ENCODE data around the gene PKIG. TPM values are rescaled to one million over a fixed set of nuclear protein-coding genes. Genes with fewer than 3 reads are reported as not detected.
A peak's percentile ranks its signal among the peaks of the same experiment; 100 is the strongest.

Gene PKIG
- polyA plus RNA-seq, 1 of the 3 experiments (the other 2 are of a cell fraction) = 92.9 TPM

DNA sequence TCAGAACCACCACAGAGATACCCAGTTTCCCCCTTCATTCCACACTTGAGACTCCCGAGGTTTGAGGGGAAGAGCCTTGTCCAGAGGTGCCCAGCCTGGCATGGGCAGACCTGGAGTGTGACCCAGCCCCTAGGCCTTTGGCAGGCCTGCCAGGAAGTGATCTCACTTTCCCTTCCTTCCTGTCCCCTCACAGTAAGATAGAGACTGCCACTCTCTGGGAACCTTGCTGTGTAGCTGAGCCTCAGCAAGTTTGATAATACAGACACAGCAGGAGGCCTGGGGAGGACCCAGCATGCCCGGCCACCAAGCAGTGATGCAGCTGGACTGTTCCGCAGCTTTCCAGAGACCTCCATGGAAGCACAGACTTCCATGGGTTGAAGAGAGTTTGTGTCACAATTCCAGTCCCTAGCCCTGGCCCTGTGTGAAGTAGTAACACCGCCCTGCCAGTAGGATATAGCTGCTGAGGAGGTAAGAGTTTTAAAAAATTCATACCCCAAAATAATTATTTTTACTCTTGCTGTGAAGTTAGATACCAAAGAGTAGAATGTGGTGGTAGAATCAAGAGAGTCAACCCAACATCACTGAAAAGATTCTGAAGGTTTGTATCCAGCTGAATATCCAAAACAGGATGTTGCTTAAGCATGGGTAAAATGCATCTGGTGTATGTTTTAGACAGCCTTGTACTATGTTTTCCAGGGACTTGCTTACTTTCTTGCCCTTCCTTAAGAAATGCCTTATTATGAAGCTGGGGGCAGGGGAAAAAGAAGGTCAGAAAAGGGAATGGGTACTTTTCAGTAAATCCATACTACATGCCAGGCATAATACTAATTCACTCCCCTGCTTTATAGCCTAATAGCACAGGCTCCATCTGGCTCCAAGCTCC is 16.3 kb downstream of the PKIG start:
- WGBS (ENCODE audit: low lambda C conversion rate) = 76% methylated on average over 4 of the region's 4 CpGs
- Histone ChIP-seq H3K79me2 (ENCODE audit: insufficient read depth) (peaks cover 21% of the 10 kb centered on the region; the same call in 1 of the 2 replicates), H3K4me3 (ENCODE audit: low read depth in 2 of 2, low read length in 1 of 2) (no peak overlapping the region), H3K27ac (ENCODE audit: low read depth in 2 of 2, low read length in 1 of 2) (peak overlapping the region; percentile 43 to 60), H3K36me3 (replicated peaks in 1 of 2; ENCODE audit: control insufficient read depth in 1 of 2, insufficient read depth in 2 of 2, low read length in 1 of 2) (no peaks in the 10 kb centered on the region), H3K9me2 (no peaks in the 10 kb centered on the region), H3K27me3 (ENCODE audit: insufficient read depth) (no peaks in the 10 kb centered on the region), H2AFZ (ENCODE audit: low read depth) (peak overlapping the region; percentile 46; the same call in 1 of the 2 replicates), H3F3A (replicated peaks; ENCODE audit: insufficient read depth) (peaks cover 13% of the 10 kb centered on the region), H4K20me1 (ENCODE audit: insufficient read depth) (no peaks in the 10 kb centered on the region), H3K9me3 (no peaks in the 10 kb centered on the region), H3K4me1 (ENCODE audit: control insufficient read depth in 1 of 2, insufficient read depth in 2 of 2, low read depth in 1 of 2, low read length in 1 of 2) (peaks cover 13 to 46% of the 10 kb centered on the region in 2 experiments), H3K4me2 (peak overlapping the region; percentile 63), H3K9ac (peak overlapping the region; percentile 52; the same call in 1 of the 2 replicates)
- ChIA-PET POLR2A (no interaction called here), CTCF (interaction anchor here (1.1 to 3.8 kb wide), 5 partner anchors 10 to 518 kb away, joined by 3 to 26 read pairs (median 5); partner anchors contain the start of gene SERINC3)
- no peak for TF ChIP-seq FOXJ3 (CRISPR knock-in tag; IDR thresholded peaks at IDR 0.05)
- no peak for TF ChIP-seq ELF1 (IDR thresholded peaks at IDR 0.05)
- TF ChIP-seq SIN3A (IDR thresholded peaks at IDR 0.05; ENCODE audit: borderline replicate concordance, low read depth, low read length) = no peak
- peak; percentile 67 for TF ChIP-seq GABPA (IDR thresholded peaks at IDR 0.05; ENCODE audit: low read depth)
- peak; percentile 43 for TF ChIP-seq NFIC (IDR thresholded peaks at IDR 0.05; ENCODE audit: borderline replicate concordance)
- TF ChIP-seq, protein P1, sequence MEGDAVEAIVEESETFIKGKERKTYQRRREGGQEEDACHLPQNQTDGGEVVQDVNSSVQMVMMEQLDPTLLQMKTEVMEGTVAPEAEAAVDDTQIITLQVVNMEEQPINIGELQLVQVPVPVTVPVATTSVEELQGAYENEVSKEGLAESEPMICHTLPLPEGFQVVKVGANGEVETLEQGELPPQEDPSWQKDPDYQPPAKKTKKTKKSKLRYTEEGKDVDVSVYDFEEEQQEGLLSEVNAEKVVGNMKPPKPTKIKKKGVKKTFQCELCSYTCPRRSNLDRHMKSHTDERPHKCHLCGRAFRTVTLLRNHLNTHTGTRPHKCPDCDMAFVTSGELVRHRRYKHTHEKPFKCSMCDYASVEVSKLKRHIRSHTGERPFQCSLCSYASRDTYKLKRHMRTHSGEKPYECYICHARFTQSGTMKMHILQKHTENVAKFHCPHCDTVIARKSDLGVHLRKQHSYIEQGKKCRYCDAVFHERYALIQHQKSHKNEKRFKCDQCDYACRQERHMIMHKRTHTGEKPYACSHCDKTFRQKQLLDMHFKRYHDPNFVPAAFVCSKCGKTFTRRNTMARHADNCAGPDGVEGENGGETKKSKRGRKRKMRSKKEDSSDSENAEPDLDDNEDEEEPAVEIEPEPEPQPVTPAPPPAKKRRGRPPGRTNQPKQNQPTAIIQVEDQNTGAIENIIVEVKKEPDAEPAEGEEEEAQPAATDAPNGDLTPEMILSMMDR (IDR thresholded peaks at IDR 0.05) = peak; percentile 38
- TF ChIP-seq RAD21 (IDR thresholded peaks at IDR 0.05; ENCODE audit: low read length) = no peak
- TF ChIP-seq RCOR1 (IDR thresholded peaks at IDR 0.05; ENCODE audit: low read length) = no peak
- TF ChIP-seq, protein P2, sequence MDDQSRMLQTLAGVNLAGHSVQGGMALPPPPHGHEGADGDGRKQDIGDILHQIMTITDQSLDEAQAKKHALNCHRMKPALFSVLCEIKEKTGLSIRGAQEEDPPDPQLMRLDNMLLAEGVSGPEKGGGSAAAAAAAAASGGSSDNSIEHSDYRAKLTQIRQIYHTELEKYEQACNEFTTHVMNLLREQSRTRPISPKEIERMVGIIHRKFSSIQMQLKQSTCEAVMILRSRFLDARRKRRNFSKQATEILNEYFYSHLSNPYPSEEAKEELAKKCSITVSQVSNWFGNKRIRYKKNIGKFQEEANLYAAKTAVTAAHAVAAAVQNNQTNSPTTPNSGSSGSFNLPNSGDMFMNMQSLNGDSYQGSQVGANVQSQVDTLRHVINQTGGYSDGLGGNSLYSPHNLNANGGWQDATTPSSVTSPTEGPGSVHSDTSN (IDR thresholded peaks at IDR 0.05) = no peak
- TF ChIP-seq, protein P3, sequence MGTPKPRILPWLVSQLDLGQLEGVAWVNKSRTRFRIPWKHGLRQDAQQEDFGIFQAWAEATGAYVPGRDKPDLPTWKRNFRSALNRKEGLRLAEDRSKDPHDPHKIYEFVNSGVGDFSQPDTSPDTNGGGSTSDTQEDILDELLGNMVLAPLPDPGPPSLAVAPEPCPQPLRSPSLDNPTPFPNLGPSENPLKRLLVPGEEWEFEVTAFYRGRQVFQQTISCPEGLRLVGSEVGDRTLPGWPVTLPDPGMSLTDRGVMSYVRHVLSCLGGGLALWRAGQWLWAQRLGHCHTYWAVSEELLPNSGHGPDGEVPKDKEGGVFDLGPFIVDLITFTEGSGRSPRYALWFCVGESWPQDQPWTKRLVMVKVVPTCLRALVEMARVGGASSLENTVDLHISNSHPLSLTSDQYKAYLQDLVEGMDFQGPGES (IDR thresholded peaks at IDR 0.05; ENCODE audit: low read depth, low read length) = no peak
- DNase-seq = peak; percentile 41

DNA sequence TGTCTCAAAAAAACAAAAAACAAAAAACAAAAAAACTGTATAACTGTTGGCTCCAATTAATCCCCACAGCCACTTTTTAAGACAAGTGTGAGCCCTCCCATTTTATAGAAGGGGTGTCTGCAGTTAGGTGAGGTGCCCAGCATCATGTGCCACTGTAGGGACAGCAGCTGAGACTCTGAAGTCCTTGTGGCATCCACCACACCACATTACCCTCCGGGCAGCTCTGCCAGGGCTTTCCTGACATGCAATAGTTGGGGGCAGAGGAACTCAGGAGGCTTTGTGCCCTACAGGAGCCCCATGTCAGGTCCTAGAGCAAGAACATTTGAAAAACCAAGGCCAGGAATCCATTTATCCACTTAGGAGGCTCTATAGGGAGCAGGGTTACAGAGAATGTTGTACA is 17.3 kb downstream of the PKIG start:
- TF ChIP-seq RAD21 (IDR thresholded peaks at IDR 0.05; ENCODE audit: low read length) = no peak
- no peak for TF ChIP-seq SMC3 (IDR thresholded peaks at IDR 0.05; ENCODE audit: low read depth, low read length)
- no peak for TF ChIP-seq FOXJ3 (CRISPR knock-in tag; IDR thresholded peaks at IDR 0.05)
- no peak for TF ChIP-seq NRF1 (IDR thresholded peaks at IDR 0.05; ENCODE audit: low read depth, low read length)
- TF ChIP-seq TAF1 (IDR thresholded peaks at IDR 0.05; ENCODE audit: borderline replicate concordance, low read depth, low read length) = no peak
- TF ChIP-seq, protein P3 (IDR thresholded peaks at IDR 0.05; ENCODE audit: low read depth, low read length) = no peak
- no peak for TF ChIP-seq FOSL2 (IDR thresholded peaks at IDR 0.05; ENCODE audit: borderline replicate concordance, low read depth)
- TF ChIP-seq, protein P4, sequence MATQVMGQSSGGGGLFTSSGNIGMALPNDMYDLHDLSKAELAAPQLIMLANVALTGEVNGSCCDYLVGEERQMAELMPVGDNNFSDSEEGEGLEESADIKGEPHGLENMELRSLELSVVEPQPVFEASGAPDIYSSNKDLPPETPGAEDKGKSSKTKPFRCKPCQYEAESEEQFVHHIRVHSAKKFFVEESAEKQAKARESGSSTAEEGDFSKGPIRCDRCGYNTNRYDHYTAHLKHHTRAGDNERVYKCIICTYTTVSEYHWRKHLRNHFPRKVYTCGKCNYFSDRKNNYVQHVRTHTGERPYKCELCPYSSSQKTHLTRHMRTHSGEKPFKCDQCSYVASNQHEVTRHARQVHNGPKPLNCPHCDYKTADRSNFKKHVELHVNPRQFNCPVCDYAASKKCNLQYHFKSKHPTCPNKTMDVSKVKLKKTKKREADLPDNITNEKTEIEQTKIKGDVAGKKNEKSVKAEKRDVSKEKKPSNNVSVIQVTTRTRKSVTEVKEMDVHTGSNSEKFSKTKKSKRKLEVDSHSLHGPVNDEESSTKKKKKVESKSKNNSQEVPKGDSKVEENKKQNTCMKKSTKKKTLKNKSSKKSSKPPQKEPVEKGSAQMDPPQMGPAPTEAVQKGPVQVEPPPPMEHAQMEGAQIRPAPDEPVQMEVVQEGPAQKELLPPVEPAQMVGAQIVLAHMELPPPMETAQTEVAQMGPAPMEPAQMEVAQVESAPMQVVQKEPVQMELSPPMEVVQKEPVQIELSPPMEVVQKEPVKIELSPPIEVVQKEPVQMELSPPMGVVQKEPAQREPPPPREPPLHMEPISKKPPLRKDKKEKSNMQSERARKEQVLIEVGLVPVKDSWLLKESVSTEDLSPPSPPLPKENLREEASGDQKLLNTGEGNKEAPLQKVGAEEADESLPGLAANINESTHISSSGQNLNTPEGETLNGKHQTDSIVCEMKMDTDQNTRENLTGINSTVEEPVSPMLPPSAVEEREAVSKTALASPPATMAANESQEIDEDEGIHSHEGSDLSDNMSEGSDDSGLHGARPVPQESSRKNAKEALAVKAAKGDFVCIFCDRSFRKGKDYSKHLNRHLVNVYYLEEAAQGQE (IDR thresholded peaks at IDR 0.05; ENCODE audit: low read depth, low read length) = no peak
- no peak for TF ChIP-seq TCF12 (IDR thresholded peaks at IDR 0.05)
- peaks cover 22% of the 10 kb centered on the region; the same call in 1 of the 2 replicates for H3K79me2 ChIP-seq (ENCODE audit: insufficient read depth)
- CTCF ChIA-PET = interaction anchor here (1.2 to 3.8 kb wide), 3 partner anchors 10 to 78 kb away, joined by 3 to 26 read pairs (median 5); partner anchors contain the start of gene SERINC3
- no peaks in the 10 kb centered on the region for H3K27me3 ChIP-seq (ENCODE audit: insufficient read depth)
- H4K20me1 ChIP-seq (ENCODE audit: insufficient read depth) = no peaks in the 10 kb centered on the region
- H3F3A ChIP-seq (replicated peaks; ENCODE audit: insufficient read depth) = peaks cover 13% of the 10 kb centered on the region
- H3K4me2 ChIP-seq = peak overlapping the region; percentile 56; the same call in 1 of the 2 replicates
- H3K9ac ChIP-seq = no peak overlapping the region
- no peaks in the 10 kb centered on the region for H3K36me3 ChIP-seq (replicated peaks in 1 of 2; ENCODE audit: control insufficient read depth in 1 of 2, insufficient read depth in 2 of 2, low read length in 1 of 2)
- H3K4me3 ChIP-seq (ENCODE audit: low read depth in 2 of 2, low read length in 1 of 2) = no peak overlapping the region
- POLR2A ChIA-PET = no interaction called here
- H3K27ac ChIP-seq (ENCODE audit: low read depth in 2 of 2, low read length in 1 of 2) = peak overlapping the region in 1 of 2 experiments; percentile 84; a peak in 1 of 4 replicates
- no peak for DNase-seq
- H3K9me2 ChIP-seq = no peaks in the 10 kb centered on the region
- H3K9me3 ChIP-seq = no peaks in the 10 kb centered on the region
- H2AFZ ChIP-seq (ENCODE audit: low read depth) = no peak overlapping the region
- peaks cover 13 to 46% of the 10 kb centered on the region in 2 experiments for H3K4me1 ChIP-seq (ENCODE audit: control insufficient read depth in 1 of 2, insufficient read depth in 2 of 2, low read depth in 1 of 2, low read length in 1 of 2)
- 100% methylated on average over 1 of the region's 1 CpG for WGBS (ENCODE audit: low lambda C conversion rate)
